DMS53 treated with DMSO at 0.1 percent for 48 hours (cell line): ENCODE results near the gene UBXN7.
"Not testable (repeated sequence)": the region's sequence is repeated elsewhere in the genome, so short reads cannot be mapped to it uniquely, and the experiment has no call there.

Experiments used
- DNase-seq: peaks from one replicate; lab custom pipeline; 2025; ENCODE audit not compliant: unreplicated experiment; lab: John Stamatoyannopoulos, UW

Gene UBXN7

GRCh38 chr3:196320137-196320536, 112.1 kb downstream of the UBXN7 start:
- DNase-seq: no peak

GRCh38 chr3:196317687-196318467, 114.3 kb downstream of the UBXN7 start, which contains the start of gene DYNLT2B:
DYNLT2B (minus strand) TSS chr3:196318240; CDS start chr3:196318152, 88 bp downstream.
- DNase-seq: peak; percentile 73

- not testable (repeated sequence) for DNase-seq
Observed at GRCh38 chr3:196316799-196317686, 115.2 kb downstream of the UBXN7 start.

GRCh38 chr3:196315821-196316220, 116.4 kb downstream of the UBXN7 start:
- DNase-seq: no peak

GRCh38 chr3:196314597-196314996, 117.6 kb downstream of the UBXN7 start:
- no peak for DNase-seq

- DNase-seq: not testable (repeated sequence)
Observed at GRCh38 chr3:196314086-196314485, 118.1 kb downstream of the UBXN7 start.

- not testable (repeated sequence) for DNase-seq
Observed at GRCh38 chr3:196302960-196303359, 129.3 kb downstream of the UBXN7 start.

GRCh38 chr3:196302551-196302950, 129.7 kb downstream of the UBXN7 start:
- not testable (repeated sequence) for DNase-seq

GRCh38 chr3:196298521-196298920, 133.7 kb downstream of the UBXN7 start:
- no peak for DNase-seq
